GM12878 (cell line): ENCODE results near the gene TAAR8. TPM values are rescaled to one million over a fixed set of nuclear protein-coding genes. Genes with fewer than 3 reads are reported as not detected.

Experiments
- ATAC-seq: fragments of 200-7000 bp; cut with Tn5 transposase; 3 replicates; pipeline ENCODE4 v1.9.1; 2020; ENCODE audit warnings: mild to moderate bottlenecking, moderate library complexity
- BruUV-seq: library from RNA; stranded (reverse); fragments of 400-500 nt; replicated peaks from 2 replicates; lab custom pipeline; 2021; lab: Mats Ljungman, UMichigan
- CTCF ChIA-PET: fragments of 300-600 bp; sonication (Branson Sonifier 250); formaldehyde crosslinking; extraction: SDS; loops from one replicate; lab custom pipeline; 2021; ENCODE audit warnings: inconsistent platforms; lab: Yijun Ruan, JAX
- POLR2A ChIA-PET: fragments of 350-600 bp; formaldehyde crosslinking; extraction: SDS; loops from one replicate; lab custom pipeline; 2021; ENCODE audit warnings: inconsistent platforms; lab: Charles Lee
- RAD21 ChIA-PET: fragments of 300-600 bp; sonication (Branson Sonifier 250); formaldehyde crosslinking; loops from one replicate; lab custom pipeline; 2023; ENCODE audit warnings: antibody characterized with exemption; ENCODE audit not compliant: unreplicated experiment; lab: Charles Lee
- SMC1A ChIA-PET: fragments of 300-600 bp; sonication (Branson Sonifier 250); formaldehyde crosslinking; loops from one replicate; lab custom pipeline; 2023; ENCODE audit not compliant: unreplicated experiment, uncharacterized antibody; lab: Charles Lee
- DNase-seq: peaks from one replicate; pipeline ENCODE4 v3.0.0-alpha.2; 2011; ENCODE audit warnings: low read depth, low spot score
- FAIRE-seq: peaks from 3 replicates; lab custom pipeline; 2011; peaks lifted over from hg19 to GRCh38; lab: Jason Lieb, UNC
- H2AFZ ChIP-seq: 2 replicates; pipeline ENCODE4 v1.6.0; 2011; ENCODE audit warnings: low read depth, low read length, control low read depth; ENCODE audit not compliant: control insufficient read depth
- H3K27ac ChIP-seq: 2 replicates; pipeline ENCODE4 v1.5.1; 2011; ENCODE audit warnings: control low read depth; ENCODE audit not compliant: control insufficient read depth, insufficient read depth
- H3K27me3 ChIP-seq, 2 experiments: replicated peaks in 1 of 2; 2 replicates each; pipeline versions ENCODE4 v1.6.0 to v1.6.1; 2011; ENCODE audit warnings: low read length in 1 of 2; ENCODE audit not compliant: control insufficient read depth in 2 of 2, insufficient read depth in 2 of 2
- H3K36me3 ChIP-seq, 2 experiments: 2 replicates each; pipeline ENCODE4 v1.5.1; 2011; ENCODE audit warnings: low read length in 1 of 2; ENCODE audit not compliant: control insufficient read depth in 2 of 2, insufficient read depth in 2 of 2
- H3K4me1 ChIP-seq: 2 replicates; pipeline ENCODE4 v1.6.1; 2011; ENCODE audit warnings: mild to moderate bottlenecking, low read length, moderate library complexity, mixed read lengths; ENCODE audit not compliant: control insufficient read depth, insufficient read depth
- H3K4me2 ChIP-seq: 2 replicates; pipeline ENCODE4 v1.6.0; 2011; ENCODE audit warnings: control low read depth; ENCODE audit not compliant: control insufficient read depth, insufficient read depth
- H3K4me3 ChIP-seq: fragments of 200-600 bp; sonication (generic); 2 replicates; pipeline ENCODE4 v1.5.1; 2016
- H3K79me2 ChIP-seq: 2 replicates; pipeline ENCODE4 v1.6.0; 2011; ENCODE audit warnings: low read length; ENCODE audit not compliant: control insufficient read depth, insufficient read depth
- H3K9ac ChIP-seq: 2 replicates; pipeline ENCODE4 v1.8.0; 2011; ENCODE audit warnings: low read length, control low read depth, mixed read lengths; ENCODE audit not compliant: control insufficient read depth, insufficient read depth
- H3K9me3 ChIP-seq: replicated peaks from 3 replicates; pipeline ENCODE4 v1.5.1; 2011; ENCODE audit warnings: mild to moderate bottlenecking, low read length; ENCODE audit not compliant: control insufficient read depth, insufficient read depth
- H4K20me1 ChIP-seq: 2 replicates; pipeline ENCODE4 v1.6.0; 2011; ENCODE audit not compliant: control insufficient read depth, insufficient read depth
- HDGF ChIP-seq: fragments of 450-650 bp; IDR thresholded peaks from 2 replicates; pipeline ENCODE4 v1.6.1; 2016; ENCODE audit warnings: antibody characterized with exemption
- ZNF24 ChIP-seq: fragments of 450-650 bp; IDR thresholded peaks from 2 replicates; pipeline ENCODE4 v1.6.1; 2017; ENCODE audit warnings: antibody characterized with exemption, mild to moderate bottlenecking
- WGBS: methylation state at CpG from one replicate; pipeline ENCODE4 v1.1.6; 2016; ENCODE audit warnings: low lambda C conversion rate; ENCODE audit not compliant: insufficient replicate concordance, insufficient coverage; ENCODE audit errors: missing lambda C conversion rate; 5-methylcytosine and 5-hydroxymethylcytosine counted together
- in situ Hi-C: fragments of 300-500 bp; cut with MboI; formaldehyde crosslinking; loops from 9 replicates; pipeline ENCODE4 v1.14.3; 2018; ENCODE audit warnings: mixed read lengths
- intact Hi-C: fragments of 100-400 bp; cut with micrococcal nuclease; formaldehyde crosslinking; loops from one replicate; pipeline ENCODE4 v1.14.2; 2022; ENCODE audit not compliant: unreplicated experiment
- polyA plus RNA-seq, 11 experiments: library from polyadenylated mRNA; depleted of rRNA in 4 of 11; unstranded in 6 of 11; stranded (reverse) in 5 of 11; fragments of >200 nt; fragmentation: Nextera tagmentation in 4 of 11; fragmentation: Illumina TruSeq in 1 of 11; extraction: Ambion mirVana in 4 of 11; extraction: Trizol in 1 of 11; gene quantifications; 1 replicate in 1 of 11; 2 replicates in 10 of 11; pipeline versions ENCODE4 v1.2.1 to v1.2.3, GENCODE V29; 2011 to 2016; ENCODE audit warnings: inconsistent platforms in 2 of 11, missing spikeins in 2 of 11, low read depth in 1 of 11
- total RNA-seq, 4 experiments: library from RNA; depleted of rRNA in 3 of 4; stranded (reverse); fragments of >200 nt in 3 of 4; fragmentation: Illumina TruSeq in 1 of 4; extraction: Trizol in 1 of 4; gene quantifications; 2 replicates each; pipeline versions ENCODE4 v1.2.1 to v1.2.3, GENCODE V29; 2013 to 2021
- TF ChIP-seq, protein P1 (sequence below): fragments of 450-650 bp; IDR thresholded peaks from 2 replicates; pipeline ENCODE4 v1.6.1; 2017; ENCODE audit warnings: mild to moderate bottlenecking, low read depth, inconsistent platforms; ENCODE audit not compliant: poor library complexity, severe bottlenecking

Gene TAAR8
- total and polyA plus RNA-seq, 10 of the 15 experiments (the other 5 are each of a cell fraction or from before 2014, with no cell fraction given): not detected

DNA sequence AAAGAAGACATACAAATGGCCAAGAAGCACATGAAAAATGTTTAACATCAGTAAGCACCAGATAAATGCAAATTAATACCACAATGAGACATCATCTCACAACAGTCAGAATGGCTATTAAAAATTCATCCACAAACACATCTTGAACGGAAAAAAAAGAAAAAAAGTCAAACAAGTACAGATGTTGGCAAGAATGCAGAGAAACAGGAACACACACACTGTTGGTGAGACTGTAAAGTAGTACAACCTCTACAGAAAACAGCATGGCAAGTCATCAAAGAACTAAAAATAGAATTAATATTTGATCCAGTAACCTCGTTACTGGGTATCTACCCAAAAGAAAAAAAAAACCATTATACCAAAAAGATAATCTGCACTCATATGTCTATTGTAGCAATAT is 46.0 kb upstream of the TAAR8 start:
- ChIA-PET RAD21 (no interaction called here), SMC1A (interaction anchor here (0.7 to 2.2 kb wide), 2 partner anchors 10 to 208 kb away, joined by 3 to 4 read pairs; no protein-coding TSS in a partner anchor), CTCF (interaction anchor here (1.3 kb wide), 1 partner anchor 227 kb away, joined by 4 read pairs; no protein-coding TSS in a partner anchor), POLR2A (no interaction called here)
- no peak for TF ChIP-seq HDGF
- peaks cover 3 to 21% of the 10 kb centered on the region in 2 experiments for H3K36me3 ChIP-seq
- 9% methylated on average over 2 of the region's 2 CpGs for WGBS
- peak overlapping the region; percentile 51 for H3K4me3 ChIP-seq
- no TSS peak for BruUV-seq
- no peaks in the 10 kb centered on the region for H3K9me3 ChIP-seq
- H4K20me1 ChIP-seq: no peaks in the 10 kb centered on the region
- H2AFZ ChIP-seq: no peak overlapping the region
- FAIRE-seq (no peak), ATAC-seq (no peak), DNase-seq (no peak)
- in situ Hi-C loops: no loop called here
- H3K9ac ChIP-seq: no peak overlapping the region
- H3K4me1 ChIP-seq: peaks cover 21% of the 10 kb centered on the region
- H3K79me2 ChIP-seq: peaks cover 89% of the 10 kb centered on the region
- H3K27ac ChIP-seq: no peak overlapping the region
- intact Hi-C loops: no loop called here
- no peaks in the 10 kb centered on the region for H3K27me3 ChIP-seq
- peak overlapping the region; percentile 56 for H3K4me2 ChIP-seq

DNA sequence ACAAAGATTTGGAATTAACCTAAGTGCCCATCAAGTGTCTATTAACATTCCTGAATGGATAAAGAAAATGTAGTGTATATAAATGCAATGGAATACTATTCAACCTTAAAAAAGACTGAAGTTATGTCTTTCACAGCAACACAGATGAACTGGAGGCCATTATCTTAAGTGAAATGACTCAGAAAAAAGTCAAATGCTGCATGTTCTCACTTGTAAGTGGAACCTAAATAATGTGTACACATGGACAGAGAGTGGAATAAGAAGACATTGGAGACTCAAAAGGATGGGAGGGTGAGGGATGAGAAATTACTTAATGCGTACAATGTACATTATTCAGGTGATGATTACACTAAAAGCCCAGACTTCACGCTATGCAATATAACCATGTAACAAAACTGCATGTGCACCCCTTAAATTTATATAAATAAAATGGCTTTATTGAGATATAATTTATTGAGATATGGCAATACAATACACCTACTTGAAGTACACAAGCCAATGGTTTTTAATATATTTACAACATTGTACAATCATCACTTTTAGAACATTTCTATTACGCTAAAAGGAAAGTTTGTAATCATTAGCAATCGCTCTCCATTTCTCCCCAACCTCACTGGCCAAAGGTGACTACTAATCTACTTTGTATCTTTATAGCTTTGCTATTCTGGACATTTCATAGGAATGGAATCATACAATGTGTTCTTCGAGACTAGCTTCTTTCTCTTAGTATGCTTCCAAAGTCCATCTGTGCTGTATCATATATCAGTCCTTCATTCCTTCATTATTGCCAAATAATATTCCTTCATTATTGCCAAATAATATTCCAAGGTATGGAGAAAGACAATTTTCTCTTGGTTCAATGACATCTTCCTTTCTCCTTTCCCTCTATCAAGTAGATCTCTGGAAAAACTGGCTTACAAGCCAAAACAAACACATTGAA is 45.3 kb upstream of the TAAR8 start:
- Histone ChIP-seq H3K4me2 (peak overlapping the region; percentile 56), H3K4me1 (peaks cover 17% of the 10 kb centered on the region; the same call in 1 of the 2 replicates), H3K27me3 (no peaks in the 10 kb centered on the region), H3K79me2 (peaks cover 91% of the 10 kb centered on the region), H3K36me3 (peaks cover 0 to 16% of the 10 kb centered on the region in 2 experiments; a peak in 3 of 4 replicates), H3K9me3 (no peaks in the 10 kb centered on the region), H4K20me1 (no peaks in the 10 kb centered on the region), H2AFZ (no peak overlapping the region), H3K27ac (no peak overlapping the region), H3K4me3 (peak overlapping the region; percentile 37; the same call in 1 of the 2 replicates)
- ChIA-PET POLR2A (no interaction called here), RAD21 (no interaction called here), SMC1A (interaction anchor here (1.4 to 2.0 kb wide), 3 partner anchors 11 to 37 kb away, joined by 4 to 8 read pairs (median 7); no protein-coding TSS in a partner anchor), CTCF (no interaction called here)
- intact Hi-C loops (no loop called here), in situ Hi-C loops (no loop called here)
- BruUV-seq: no TSS peak
- ATAC-seq (no peak), DNase-seq (no peak), FAIRE-seq (no peak)
- TF ChIP-seq, protein P1, sequence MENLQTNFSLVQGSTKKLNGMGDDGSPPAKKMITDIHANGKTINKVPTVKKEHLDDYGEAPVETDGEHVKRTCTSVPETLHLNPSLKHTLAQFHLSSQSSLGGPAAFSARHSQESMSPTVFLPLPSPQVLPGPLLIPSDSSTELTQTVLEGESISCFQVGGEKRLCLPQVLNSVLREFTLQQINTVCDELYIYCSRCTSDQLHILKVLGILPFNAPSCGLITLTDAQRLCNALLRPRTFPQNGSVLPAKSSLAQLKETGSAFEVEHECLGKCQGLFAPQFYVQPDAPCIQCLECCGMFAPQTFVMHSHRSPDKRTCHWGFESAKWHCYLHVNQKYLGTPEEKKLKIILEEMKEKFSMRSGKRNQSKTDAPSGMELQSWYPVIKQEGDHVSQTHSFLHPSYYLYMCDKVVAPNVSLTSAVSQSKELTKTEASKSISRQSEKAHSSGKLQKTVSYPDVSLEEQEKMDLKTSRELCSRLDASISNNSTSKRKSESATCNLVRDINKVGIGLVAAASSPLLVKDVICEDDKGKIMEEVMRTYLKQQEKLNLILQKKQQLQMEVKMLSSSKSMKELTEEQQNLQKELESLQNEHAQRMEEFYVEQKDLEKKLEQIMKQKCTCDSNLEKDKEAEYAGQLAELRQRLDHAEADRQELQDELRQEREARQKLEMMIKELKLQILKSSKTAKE: no peak
- peak; percentile 86 for TF ChIP-seq ZNF24
- TF ChIP-seq, all 136 proteins: peak for 1
- WGBS: 93% methylated on average over 5 of the region's 5 CpGs
- no peak overlapping the region for H3K9ac ChIP-seq
